GM23338 (cell line): ENCODE results near the gene STK33.

Source experiments
- CREB1 ChIP-seq: fragments of 250-450 bp; sonication (Bioruptor Pico); IDR thresholded peaks from 2 replicates; pipeline ENCODE4 v1.5.0; 2020; ENCODE audit warnings: low read depth, mild to moderate bottlenecking, moderate library complexity
- CTCF ChIP-seq, 2 experiments: fragments of 200-600 bp in 1 of 2; sonication (generic) in 1 of 2; conservative IDR thresholded peaks; 2 replicates each; pipeline versions ENCODE4 v1.5.1 to v1.6.1; 2016 to 2017; ENCODE audit warnings: antibody characterized with exemption in 2 of 2, low read depth in 2 of 2, mild to moderate bottlenecking in 2 of 2, moderate library complexity in 1 of 2
- ETS1 ChIP-seq: IDR thresholded peaks from 2 replicates; pipeline ENCODE4 v1.6.1; 2016; ENCODE audit warnings: antibody characterized with exemption
- EZH2 ChIP-seq: fragments of 200-600 bp; sonication (generic); IDR thresholded peaks from one replicate; pipeline ENCODE4 v1.8.0; 2017; ENCODE audit warnings: antibody characterized with exemption, mild to moderate bottlenecking, low read depth; ENCODE audit not compliant: unreplicated experiment
- EZH2phosphoT487 ChIP-seq: fragments of 200-600 bp; sonication (generic); IDR thresholded peaks from one replicate; pipeline ENCODE4 v1.8.1; 2018; ENCODE audit warnings: antibody characterized with exemption; ENCODE audit not compliant: unreplicated experiment
- JUNB ChIP-seq: IDR thresholded peaks from one replicate; pipeline ENCODE4 v1.6.1; 2016; ENCODE audit warnings: antibody characterized with exemption; ENCODE audit not compliant: unreplicated experiment
- NANOG ChIP-seq: IDR thresholded peaks from 2 replicates; pipeline ENCODE4 v1.6.1; 2016; ENCODE audit warnings: antibody characterized with exemption, borderline replicate concordance
- POLR2AphosphoS5 ChIP-seq: IDR thresholded peaks from 2 replicates; pipeline ENCODE4 v1.6.1; 2016; ENCODE audit warnings: antibody characterized with exemption, low read depth
- REST ChIP-seq: IDR thresholded peaks from one replicate; pipeline ENCODE4 v1.6.1; 2018; ENCODE audit warnings: antibody characterized with exemption; ENCODE audit not compliant: unreplicated experiment
- STAT1 ChIP-seq: IDR thresholded peaks from one replicate; pipeline ENCODE4 v1.6.1; 2016; ENCODE audit warnings: antibody characterized with exemption; ENCODE audit not compliant: unreplicated experiment
- ZNF114 ChIP-seq: fragments of 250-450 bp; sonication (Bioruptor Pico); IDR thresholded peaks from 2 replicates; pipeline ENCODE4 v1.5.0; 2020; ENCODE audit warnings: mild to moderate bottlenecking, moderate library complexity
- ZNF331 ChIP-seq: fragments of 250-450 bp; sonication (Bioruptor Pico); IDR thresholded peaks from 2 replicates; pipeline ENCODE4 v1.5.0; 2020; ENCODE audit warnings: low read depth, mild to moderate bottlenecking, moderate library complexity
- ZNF462 ChIP-seq: fragments of 250-450 bp; sonication (Bioruptor Pico); IDR thresholded peaks from 2 replicates; pipeline ENCODE4 v1.5.0; 2020; ENCODE audit warnings: mild to moderate bottlenecking, moderate library complexity

GRCh38 chr11:8484251-8484650 lies 109.8 kb downstream of the STK33 start:
- TF ChIP-seq CTCF (conservative IDR thresholded peaks at IDR 0.05; ENCODE audit: low read depth in 2 of 2) (no peak), POLR2AphosphoS5 (no peak), REST (no peak), ETS1 (no peak), CREB1 (no peak), EZH2 (no peak), NANOG (no peak), ZNF331 (no peak), EZH2phosphoT487 (no peak), STAT1 (no peak), JUNB (no peak), ZNF462 (CRISPR knock-in tag) (no peak), ZNF114 (CRISPR knock-in tag) (no peak)
